CD8-positive, alpha-beta memory T cell (primary cell): ENCODE measurements around the gene PIP5K1C. TPM values are rescaled to one million over a fixed set of nuclear protein-coding genes. Genes with fewer than 3 reads are reported as not detected.
A peak's percentile ranks its signal among the peaks of the same experiment; 100 is the strongest.

Experiments
- CTCF ChIA-PET: fragments of 350-600 bp; sonication (Branson Sonifier 250); formaldehyde crosslinking; loops from one replicate; lab custom pipeline; 2021; ENCODE audit warnings: antibody characterized with exemption; lab: Charles Lee
- POLR2A ChIA-PET: fragments of 350-600 bp; sonication (Branson Sonifier 250); formaldehyde crosslinking; loops from one replicate; lab custom pipeline; 2021; ENCODE audit warnings: antibody characterized with exemption; lab: Charles Lee
- DNase-seq, 5 donors: peaks; one replicate each; pipeline versions ENCODE4 v3.0.0 to v3.0.0-alpha.2; 2020 to 2022; ENCODE audit warnings: mixed read lengths in 1 of 5
- H3K27ac ChIP-seq: one replicate; pipeline ENCODE4 v1.7.0; 2013; ENCODE audit warnings: low read depth, mild to moderate bottlenecking, low read length, moderate library complexity
- H3K27me3 ChIP-seq: 2 replicates; pipeline ENCODE4 v1.7.0; 2013; ENCODE audit warnings: low read length, mild to moderate bottlenecking; ENCODE audit not compliant: insufficient read depth, poor library complexity, severe bottlenecking
- H3K36me3 ChIP-seq: 2 replicates; pipeline ENCODE4 v1.7.0; 2013; ENCODE audit warnings: mild to moderate bottlenecking, low read length, moderate library complexity; ENCODE audit not compliant: insufficient read depth
- H3K4me1 ChIP-seq: 2 replicates; pipeline ENCODE4 v1.7.0; 2013; ENCODE audit warnings: mild to moderate bottlenecking, low read length, moderate library complexity; ENCODE audit not compliant: insufficient read depth
- H3K4me3 ChIP-seq: 2 replicates; pipeline ENCODE4 v1.7.0; 2013; ENCODE audit warnings: mild to moderate bottlenecking, low read length
- H3K9me3 ChIP-seq: 2 replicates; pipeline ENCODE4 v1.7.0; 2013; ENCODE audit warnings: mild to moderate bottlenecking, low read length
- H3K27ac Mint-ChIP-seq, 8 donors: one replicate each; pipeline ENCODE4 v1.8.0; 2020 to 2021; ENCODE audit warnings: mixed read lengths in 8 of 8, mild to moderate bottlenecking in 6 of 8, inconsistent platforms in 3 of 8, moderate library complexity in 3 of 8
- H3K27me3 Mint-ChIP-seq, 2 donors: one replicate each; pipeline ENCODE4 v1.8.0; 2020 to 2021; ENCODE audit warnings: mixed read lengths in 2 of 2, mild to moderate bottlenecking in 1 of 2, moderate library complexity in 1 of 2
- H3K36me3 Mint-ChIP-seq, 3 donors: one replicate each; pipeline ENCODE4 v1.8.0; 2020 to 2021; ENCODE audit warnings: mixed read lengths in 3 of 3, inconsistent platforms in 1 of 3, mild to moderate bottlenecking in 1 of 3
- H3K4me1 Mint-ChIP-seq, 3 donors: one replicate each; pipeline ENCODE4 v1.8.0; 2020 to 2021; ENCODE audit warnings: mixed read lengths in 3 of 3, inconsistent platforms in 1 of 3, mild to moderate bottlenecking in 1 of 3
- H3K4me3 Mint-ChIP-seq, 7 donors: one replicate each; pipeline ENCODE4 v1.8.0; 2020 to 2021; ENCODE audit warnings: mixed read lengths in 7 of 7, mild to moderate bottlenecking in 6 of 7, moderate library complexity in 4 of 7, inconsistent platforms in 2 of 7
- H3K9me3 Mint-ChIP-seq, 5 donors: one replicate each; pipeline ENCODE4 v1.8.0; 2020 to 2022; ENCODE audit warnings: mixed read lengths in 5 of 5, mild to moderate bottlenecking in 3 of 5, moderate library complexity in 2 of 5, inconsistent platforms in 1 of 5
- polyA plus RNA-seq: library from polyadenylated mRNA; unstranded; fragments of 300-500 nt; fragmentation: Illumina TruSeq; gene quantifications from one replicate; pipeline ENCODE4 v1.2.3, GENCODE V29; 2021
- total RNA-seq, 2 experiments: library from RNA; stranded (reverse); gene quantifications; one replicate each; pipeline ENCODE4 v1.2.3, GENCODE V29; 2021

The PIP5K1C gene
- total and polyA plus RNA-seq, 3 experiments from 2014 or later = 16.0 to 27.6 (median 26.9) TPM

- peak overlapping the region in 1 of 7 donors; percentile 44 for H3K4me3 Mint-ChIP-seq
- H3K27ac ChIP-seq = no peak overlapping the region
- peak overlapping the region in 2 of 8 donors; percentile 55 to 66 for H3K27ac Mint-ChIP-seq
Observed at GRCh38 chr19:3604227-3604986, 95.9 kb downstream of the PIP5K1C start.

GRCh38 chr19:3603121-3603811 lies 97.0 kb downstream of the PIP5K1C start:
- H3K36me3 Mint-ChIP-seq = no peaks in the 10 kb centered on the region
- no peaks in the 10 kb centered on the region for H3K9me3 Mint-ChIP-seq
- POLR2A ChIA-PET = no interaction called here
- no peaks in the 10 kb centered on the region for H3K27me3 ChIP-seq
- H3K27ac Mint-ChIP-seq = no peak overlapping the region
- H3K27ac ChIP-seq = no peak overlapping the region
- no peak for DNase-seq
- peaks cover 27% of the 10 kb centered on the region for H3K4me1 ChIP-seq
- CTCF ChIA-PET = no interaction called here
- H3K4me3 Mint-ChIP-seq = no peak overlapping the region
- no peaks in the 10 kb centered on the region for H3K27me3 Mint-ChIP-seq
- H3K9me3 ChIP-seq = no peaks in the 10 kb centered on the region
- peaks cover 6 to 12% (median 9%) of the 10 kb centered on the region in 3 donors for H3K4me1 Mint-ChIP-seq
- no peak overlapping the region for H3K4me3 ChIP-seq
- no peaks in the 10 kb centered on the region for H3K36me3 ChIP-seq

More at GRCh38 chr19:3604227-3604986, 95.9 kb downstream of the PIP5K1C start:
- Histone ChIP-seq H3K9me3 (no peaks in the 10 kb centered on the region), H3K4me1 (peaks cover 29% of the 10 kb centered on the region), H3K36me3 (no peaks in the 10 kb centered on the region), H3K4me3 (peak overlapping the region; percentile 21), H3K27me3 (no peaks in the 10 kb centered on the region)
- Mint-ChIP-seq H3K4me1 (peaks cover 8 to 18% (median 13%) of the 10 kb centered on the region in 3 donors), H3K9me3 (no peaks in the 10 kb centered on the region), H3K27me3 (no peaks in the 10 kb centered on the region), H3K36me3 (no peaks in the 10 kb centered on the region)
- DNase-seq = no peak
- POLR2A ChIA-PET = interaction anchor here (0.8 to 1.4 kb wide), 2 partner anchors 19 to 48 kb away, joined by 3 to 7 read pairs; partner anchors contain the start of genes GIPC3 and MFSD12
- CTCF ChIA-PET = interaction anchor here (1.2 to 1.5 kb wide), 3 partner anchors 11 to 59 kb away, joined by 3 to 8 read pairs (median 3); partner anchors contain the start of gene GIPC3

DNA sequence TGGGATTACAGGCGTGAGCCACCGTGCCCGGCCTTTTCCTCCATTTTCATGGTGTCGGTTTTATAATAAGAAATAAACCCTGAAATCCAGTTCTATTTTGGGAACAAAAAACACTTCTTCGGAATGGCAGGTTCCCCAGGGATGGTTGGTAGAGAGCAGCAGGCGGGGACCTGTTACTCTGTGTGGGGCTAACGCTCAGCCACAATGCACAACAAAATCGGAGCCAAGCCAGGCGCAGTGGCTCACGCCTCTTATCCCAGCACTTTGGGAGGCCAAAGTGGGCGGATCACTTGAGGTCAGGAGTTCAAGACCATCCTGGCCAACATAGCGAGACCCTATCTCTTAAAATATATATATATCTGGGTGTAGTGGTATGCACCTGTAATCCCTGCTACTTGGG lies 99.2 kb downstream of the PIP5K1C start:
- no peaks in the 10 kb centered on the region for H3K27me3 ChIP-seq
- H3K4me1 ChIP-seq = peaks cover 18% of the 10 kb centered on the region
- Mint-ChIP-seq H3K36me3 (no peaks in the 10 kb centered on the region), H3K4me3 (no peak overlapping the region), H3K27me3 (no peaks in the 10 kb centered on the region), H3K4me1 (peaks cover 0 to 1% (median 0%) of the 10 kb centered on the region in 3 donors), H3K27ac (peak overlapping the region in 1 of 8 donors; percentile 54), H3K9me3 (no peaks in the 10 kb centered on the region)
- ChIA-PET POLR2A (no interaction called here), CTCF (no interaction called here)
- no peak overlapping the region for H3K27ac ChIP-seq
- H3K9me3 ChIP-seq = no peaks in the 10 kb centered on the region
- no peak overlapping the region for H3K4me3 ChIP-seq
- no peak for DNase-seq
- no peaks in the 10 kb centered on the region for H3K36me3 ChIP-seq

DNA sequence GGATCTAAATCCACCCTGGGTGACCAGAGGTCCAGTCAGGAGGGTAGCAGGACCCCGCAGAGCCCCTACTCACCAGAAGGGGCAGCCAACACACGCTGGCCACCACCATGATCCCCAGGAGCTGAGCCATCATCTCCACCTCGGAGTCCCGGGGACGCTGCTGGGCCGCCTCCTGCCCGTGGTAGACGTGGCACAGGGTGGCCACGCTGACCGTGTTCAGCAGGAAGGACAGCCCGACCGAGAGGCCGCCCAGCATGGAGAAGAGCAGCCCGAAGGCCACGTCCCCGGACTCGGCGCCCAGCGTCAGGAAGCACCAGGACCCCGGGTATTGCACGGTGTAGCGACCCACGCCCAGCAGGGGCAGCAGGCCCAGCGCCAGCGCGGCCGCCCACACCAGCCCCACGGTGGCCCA lies 100.5 kb downstream of the PIP5K1C start:
- H3K27ac ChIP-seq = no peak overlapping the region
- Mint-ChIP-seq H3K4me3 (no peak overlapping the region), H3K4me1 (peaks cover 0 to 1% (median 0%) of the 10 kb centered on the region in 3 donors), H3K27me3 (no peaks in the 10 kb centered on the region), H3K36me3 (no peaks in the 10 kb centered on the region), H3K27ac (no peak overlapping the region), H3K9me3 (no peaks in the 10 kb centered on the region)
- no peaks in the 10 kb centered on the region for H3K9me3 ChIP-seq
- H3K4me1 ChIP-seq = peaks cover 6% of the 10 kb centered on the region
- ChIA-PET POLR2A (no interaction called here), CTCF (no interaction called here)
- no peaks in the 10 kb centered on the region for H3K36me3 ChIP-seq
- peak in 1 of 5 donors; percentile 43 for DNase-seq
- H3K27me3 ChIP-seq = no peaks in the 10 kb centered on the region
- no peak overlapping the region for H3K4me3 ChIP-seq

- Mint-ChIP-seq H3K27ac (no peak overlapping the region), H3K9me3 (no peaks in the 10 kb centered on the region), H3K36me3 (no peaks in the 10 kb centered on the region), H3K4me1 (no peaks in the 10 kb centered on the region), H3K27me3 (no peaks in the 10 kb centered on the region), H3K4me3 (no peak overlapping the region)
- Histone ChIP-seq H3K27ac (no peak overlapping the region), H3K36me3 (no peaks in the 10 kb centered on the region), H3K27me3 (no peaks in the 10 kb centered on the region), H3K4me1 (no peaks in the 10 kb centered on the region), H3K4me3 (no peak overlapping the region), H3K9me3 (no peaks in the 10 kb centered on the region)
- POLR2A ChIA-PET = no interaction called here
- no peak for DNase-seq
- CTCF ChIA-PET = no interaction called here
Observed at GRCh38 chr19:3595521-3596061, 104.7 kb downstream of the PIP5K1C start.

GRCh38 chr19:3593156-3593555 lies 107.1 kb downstream of the PIP5K1C start:
- no peak for DNase-seq
- H3K9me3 Mint-ChIP-seq = no peaks in the 10 kb centered on the region
- no peaks in the 10 kb centered on the region for H3K36me3 ChIP-seq
- H3K4me1 Mint-ChIP-seq = no peaks in the 10 kb centered on the region
- no peaks in the 10 kb centered on the region for H3K27me3 ChIP-seq
- no peaks in the 10 kb centered on the region for H3K9me3 ChIP-seq
- ChIA-PET CTCF (interaction anchor here (1.4 to 1.5 kb wide), 2 partner anchors 26 to 48 kb away, joined by 3 to 4 read pairs; no protein-coding TSS in a partner anchor), POLR2A (no interaction called here)
- no peak overlapping the region for H3K4me3 ChIP-seq
- H3K27me3 Mint-ChIP-seq = no peaks in the 10 kb centered on the region
- no peaks in the 10 kb centered on the region for H3K4me1 ChIP-seq
- peaks cover 0 to 1% (median 0%) of the 10 kb centered on the region in 3 donors for H3K36me3 Mint-ChIP-seq
- H3K4me3 Mint-ChIP-seq = no peak overlapping the region
- H3K27ac Mint-ChIP-seq = peak overlapping the region in 1 of 8 donors; percentile 38
- no peak overlapping the region for H3K27ac ChIP-seq

DNA sequence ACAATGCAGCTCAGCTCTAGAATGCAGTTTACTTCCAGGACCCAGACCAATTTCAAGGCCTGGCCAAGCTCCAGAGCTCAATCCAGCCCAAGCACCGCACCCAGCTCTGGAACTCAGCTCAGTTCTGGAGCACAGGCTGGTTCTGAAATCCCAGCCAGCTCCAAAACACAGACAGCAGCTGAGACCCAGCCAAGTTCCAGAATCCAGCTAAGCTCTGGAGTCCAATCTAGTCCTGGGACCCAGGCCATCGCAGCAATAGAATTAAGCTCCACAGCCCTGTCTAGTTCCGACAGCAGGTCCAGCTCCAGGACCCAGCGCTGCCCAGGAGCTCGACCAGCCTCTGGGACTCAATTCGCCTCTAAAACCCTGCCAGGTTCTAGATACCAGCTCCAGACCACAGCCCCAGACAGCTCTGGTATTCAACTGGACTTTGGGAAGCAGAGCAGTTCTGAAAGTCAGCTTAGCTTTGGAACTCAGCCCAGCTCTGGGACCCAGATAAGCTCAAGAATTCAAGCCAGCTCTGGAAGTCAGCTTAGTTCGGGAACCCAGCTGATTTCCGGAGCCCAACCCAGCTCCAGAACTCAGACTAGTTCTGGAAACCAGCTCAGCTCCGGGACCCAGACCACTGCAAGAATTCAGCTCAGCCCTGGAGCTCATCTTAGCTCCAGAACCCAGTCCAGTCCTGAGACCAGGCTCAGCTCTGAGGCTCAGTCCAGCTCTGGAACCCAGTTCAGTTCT lies 108.2 kb downstream of the PIP5K1C start:
- H3K4me3 ChIP-seq = no peak overlapping the region
- Mint-ChIP-seq H3K27me3 (no peaks in the 10 kb centered on the region), H3K27ac (no peak overlapping the region), H3K36me3 (peaks cover 0 to 1% (median 0%) of the 10 kb centered on the region in 3 donors), H3K4me3 (no peak overlapping the region), H3K9me3 (no peaks in the 10 kb centered on the region), H3K4me1 (no peaks in the 10 kb centered on the region)
- no peaks in the 10 kb centered on the region for H3K4me1 ChIP-seq
- ChIA-PET POLR2A (no interaction called here), CTCF (interaction anchor here (1.0 to 1.5 kb wide), 3 partner anchors 27 to 47 kb away, joined by 3 to 5 read pairs (median 4); no protein-coding TSS in a partner anchor)
- no peaks in the 10 kb centered on the region for H3K36me3 ChIP-seq
- DNase-seq = no peak
- H3K27me3 ChIP-seq = no peaks in the 10 kb centered on the region
- H3K9me3 ChIP-seq = no peaks in the 10 kb centered on the region
- no peak overlapping the region for H3K27ac ChIP-seq
